Gastrocnemius medialis (tissue), 4 donors: ENCODE results near the gene TMEM131L. TPM values are rescaled to one million over a fixed set of nuclear protein-coding genes. Genes with fewer than 3 reads are reported as not detected.

Experiments
- ATAC-seq, 2 donors: fragments of 150-250 bp; one replicate each; pipeline ENCODE4 v1.9.1; 2016
- DNase-seq, 2 donors: peaks; one replicate each; pipeline ENCODE4 v3.0.0-alpha.2; 2019
- H3K27ac ChIP-seq, 4 donors: fragments of 200-600 bp; sonication (generic); 1 replicate in 1 of 4; 2 replicates in 3 of 4; pipeline ENCODE4 v1.5.1; 2016 to 2018; ENCODE audit warnings: mild to moderate bottlenecking in 2 of 4, moderate library complexity in 1 of 4
- H3K27me3 ChIP-seq, 3 donors: fragments of 200-600 bp; sonication (generic) in 2 of 3; 1 replicate in 1 of 3; 2 replicates in 2 of 3; pipeline versions ENCODE4 v1.5.1 to v1.6.0; 2016 to 2019; ENCODE audit warnings: mild to moderate bottlenecking in 1 of 3, moderate library complexity in 1 of 3
- H3K36me3 ChIP-seq, 2 donors: fragments of 200-600 bp; sonication (generic) in 1 of 2; one replicate each; pipeline ENCODE4 v1.5.1; 2017 to 2018
- H3K4me1 ChIP-seq, 2 donors: fragments of 200-600 bp; sonication (generic) in 1 of 2; one replicate each; pipeline ENCODE4 v1.5.1; 2016 to 2017; ENCODE audit warnings: mild to moderate bottlenecking in 2 of 2
- H3K4me3 ChIP-seq, 4 donors: fragments of 200-600 bp; sonication (generic) in 3 of 4; 1 replicate in 1 of 4; 2 replicates in 3 of 4; pipeline ENCODE4 v1.5.1; 2016 to 2019; ENCODE audit warnings: mild to moderate bottlenecking in 2 of 4
- H3K9me3 ChIP-seq, 3 donors: fragments of 200-600 bp; sonication (generic) in 2 of 3; 1 replicate in 1 of 3; 2 replicates in 2 of 3; pipeline ENCODE4 v1.5.1; 2016 to 2019
- POLR2A ChIP-seq, 2 donors: fragments of 450-650 bp; IDR thresholded peaks; one replicate each; pipeline ENCODE4 v1.6.1; 2017; ENCODE audit warnings: antibody characterized with exemption in 2 of 2, mild to moderate bottlenecking in 2 of 2, moderate library complexity in 2 of 2
- in situ Hi-C, 4 donors: fragments of 200-750 bp; cut with MboI; loops; one replicate each; pipeline versions ENCODE4 v1.15.0 to v1.8.0; 2017; ENCODE audit warnings: low sequenced_read_pairs in 4 of 4
- intact Hi-C: fragments of 100-400 bp; cut with DNase I; formaldehyde crosslinking; loops from one replicate; pipeline ENCODE4 v1.15.1; 2023; ENCODE audit warnings: low total_unique reads
- total RNA-seq, 4 donors: library from RNA; depleted of rRNA; stranded (reverse); fragments of >200 nt; gene quantifications; one replicate each; pipeline versions ENCODE4 v1.1.0 to v1.2.3, GENCODE V29; 2016
- TF ChIP-seq, protein P1 (sequence below), 5 experiments: fragments of 450-650 bp in 3 of 5; fragments of 200-600 bp in 2 of 5; sonication (generic) in 2 of 5; IDR thresholded peaks in 4 of 5; conservative IDR thresholded peaks in 1 of 5; 1 replicate in 4 of 5; 2 replicates in 1 of 5; pipeline ENCODE4 v1.5.1; 2016 to 2019; ENCODE audit warnings: antibody characterized with exemption in 5 of 5, mild to moderate bottlenecking in 3 of 5, moderate library complexity in 3 of 5

The TMEM131L gene
- total RNA-seq, 4 donors from 2014 or later: 4.6 to 21.4 (median 9.5) TPM

DNA sequence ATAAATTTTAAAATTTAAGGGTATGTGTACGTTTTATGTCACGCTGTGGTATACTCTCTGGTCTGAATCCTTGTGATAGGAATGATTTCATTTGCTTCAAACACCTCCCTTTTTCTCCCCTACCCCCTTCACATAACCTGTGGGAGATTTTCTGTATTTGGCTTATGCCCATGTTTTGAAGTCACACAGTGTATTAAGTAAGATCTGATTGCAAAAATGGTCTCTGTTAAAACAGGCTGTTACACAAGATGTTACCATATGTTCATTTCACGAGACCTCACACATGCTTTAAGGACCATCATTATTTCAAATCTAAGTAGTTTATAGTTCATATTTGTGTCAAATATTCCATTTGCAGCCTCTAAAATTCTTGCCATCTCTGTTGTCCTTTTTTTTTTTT is 63.5 kb downstream of the TMEM131L start:
- intact Hi-C loops (loop anchor here (2.0 kb wide), 1 partner anchor 63 kb away; the partner anchor contains the start of gene TMEM131L), in situ Hi-C loops (no loop called here)
- Histone ChIP-seq H3K4me1 (peaks cover 65 to 73% of the 10 kb centered on the region in 2 donors), H3K4me3 (no peak overlapping the region), H3K36me3 (no peaks in the 10 kb centered on the region), H3K27ac (peak overlapping the region; percentile 77 to 83 (median 83)), H3K27me3 (no peaks in the 10 kb centered on the region), H3K9me3 (no peaks in the 10 kb centered on the region)
- no peak for DNase-seq
- TF ChIP-seq, protein P1, sequence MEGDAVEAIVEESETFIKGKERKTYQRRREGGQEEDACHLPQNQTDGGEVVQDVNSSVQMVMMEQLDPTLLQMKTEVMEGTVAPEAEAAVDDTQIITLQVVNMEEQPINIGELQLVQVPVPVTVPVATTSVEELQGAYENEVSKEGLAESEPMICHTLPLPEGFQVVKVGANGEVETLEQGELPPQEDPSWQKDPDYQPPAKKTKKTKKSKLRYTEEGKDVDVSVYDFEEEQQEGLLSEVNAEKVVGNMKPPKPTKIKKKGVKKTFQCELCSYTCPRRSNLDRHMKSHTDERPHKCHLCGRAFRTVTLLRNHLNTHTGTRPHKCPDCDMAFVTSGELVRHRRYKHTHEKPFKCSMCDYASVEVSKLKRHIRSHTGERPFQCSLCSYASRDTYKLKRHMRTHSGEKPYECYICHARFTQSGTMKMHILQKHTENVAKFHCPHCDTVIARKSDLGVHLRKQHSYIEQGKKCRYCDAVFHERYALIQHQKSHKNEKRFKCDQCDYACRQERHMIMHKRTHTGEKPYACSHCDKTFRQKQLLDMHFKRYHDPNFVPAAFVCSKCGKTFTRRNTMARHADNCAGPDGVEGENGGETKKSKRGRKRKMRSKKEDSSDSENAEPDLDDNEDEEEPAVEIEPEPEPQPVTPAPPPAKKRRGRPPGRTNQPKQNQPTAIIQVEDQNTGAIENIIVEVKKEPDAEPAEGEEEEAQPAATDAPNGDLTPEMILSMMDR (IDR thresholded peaks at IDR 0.05 in 4 of 5, conservative IDR thresholded peaks at IDR 0.05 in 1 of 5): no peak
- TF ChIP-seq POLR2A (IDR thresholded peaks at IDR 0.05): no peak
- ATAC-seq: peak; percentile 84 to 89

DNA sequence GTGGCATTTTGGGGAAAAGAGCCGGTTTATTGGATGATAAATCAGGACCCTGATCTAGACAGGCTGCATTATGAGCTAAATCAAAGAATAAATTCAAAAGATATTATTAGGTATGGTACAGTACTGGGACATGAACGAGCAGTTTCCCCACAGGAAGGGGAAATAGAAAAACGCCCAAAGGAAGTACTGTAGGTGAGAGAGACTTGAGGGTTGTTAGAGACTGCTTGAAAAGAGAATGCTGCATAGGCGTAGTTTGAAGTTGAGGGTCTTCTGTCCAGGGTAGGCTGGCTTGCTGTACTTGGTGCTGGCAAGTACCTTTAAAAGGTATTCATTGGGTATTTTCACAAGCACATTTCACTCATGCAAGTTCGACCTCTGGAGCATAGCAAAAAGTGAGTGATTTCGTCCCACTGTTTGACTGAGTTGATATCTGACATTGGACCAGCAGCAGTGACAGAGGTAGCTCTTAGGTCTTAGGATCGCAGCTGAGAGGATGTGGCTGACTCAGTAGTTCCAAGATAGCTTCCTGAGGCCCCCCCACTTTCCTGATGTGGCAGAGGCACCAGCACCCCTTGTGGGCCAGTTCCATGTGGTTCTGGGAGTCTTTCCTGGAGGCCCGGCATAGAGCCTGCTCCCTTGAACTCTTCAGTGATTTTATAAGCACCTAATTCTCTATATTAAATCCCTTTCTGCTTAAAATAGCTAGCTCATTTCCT is 64.3 kb downstream of the TMEM131L start:
- TF ChIP-seq, protein P1 (IDR thresholded peaks at IDR 0.05 in 4 of 5, conservative IDR thresholded peaks at IDR 0.05 in 1 of 5): no peak
- no peak for TF ChIP-seq POLR2A (IDR thresholded peaks at IDR 0.05)
- DNase-seq (no peak), ATAC-seq (peak; percentile 29 to 43)
- H3K4me1 ChIP-seq: peaks cover 66 to 80% of the 10 kb centered on the region in 2 donors
- H3K27me3 ChIP-seq: no peaks in the 10 kb centered on the region
- H3K36me3 ChIP-seq: no peaks in the 10 kb centered on the region
- H3K9me3 ChIP-seq: no peaks in the 10 kb centered on the region
- intact Hi-C loops: no loop called here
- H3K27ac ChIP-seq: peak overlapping the region; percentile 77 to 83 (median 83)
- in situ Hi-C loops: no loop called here
- no peak overlapping the region for H3K4me3 ChIP-seq

DNA sequence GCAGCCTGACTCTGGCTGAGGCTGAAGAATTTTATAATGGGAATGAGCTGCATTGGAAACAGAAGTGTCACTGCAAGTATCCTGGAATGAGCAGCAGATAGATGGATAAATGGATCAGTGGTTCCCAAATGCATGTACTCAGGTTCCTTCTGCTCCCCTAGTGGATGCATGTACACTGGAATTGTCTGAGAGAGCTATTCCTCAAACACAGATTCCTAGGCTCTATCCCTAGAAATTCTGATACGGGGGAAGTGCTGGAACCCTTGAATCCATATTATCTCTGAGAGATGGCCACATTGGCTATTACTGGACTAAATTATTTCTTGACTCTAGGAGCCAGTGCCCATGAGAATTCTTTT is 64.8 kb downstream of the TMEM131L start:
- no peak for TF ChIP-seq POLR2A (IDR thresholded peaks at IDR 0.05)
- TF ChIP-seq, protein P1 (IDR thresholded peaks at IDR 0.05 in 4 of 5, conservative IDR thresholded peaks at IDR 0.05 in 1 of 5): peak in 3 of 5 experiments; percentile 11 to 29 (median 22)
- in situ Hi-C loops: no loop called here
- no peaks in the 10 kb centered on the region for H3K27me3 ChIP-seq
- ATAC-seq (no peak), DNase-seq (no peak)
- intact Hi-C loops: no loop called here
- H3K27ac ChIP-seq: peak overlapping the region; percentile 77 to 83 (median 83)
- H3K4me1 ChIP-seq: peaks cover 71 to 85% of the 10 kb centered on the region in 2 donors
- no peak overlapping the region for H3K4me3 ChIP-seq
- no peaks in the 10 kb centered on the region for H3K36me3 ChIP-seq
- no peaks in the 10 kb centered on the region for H3K9me3 ChIP-seq

DNA sequence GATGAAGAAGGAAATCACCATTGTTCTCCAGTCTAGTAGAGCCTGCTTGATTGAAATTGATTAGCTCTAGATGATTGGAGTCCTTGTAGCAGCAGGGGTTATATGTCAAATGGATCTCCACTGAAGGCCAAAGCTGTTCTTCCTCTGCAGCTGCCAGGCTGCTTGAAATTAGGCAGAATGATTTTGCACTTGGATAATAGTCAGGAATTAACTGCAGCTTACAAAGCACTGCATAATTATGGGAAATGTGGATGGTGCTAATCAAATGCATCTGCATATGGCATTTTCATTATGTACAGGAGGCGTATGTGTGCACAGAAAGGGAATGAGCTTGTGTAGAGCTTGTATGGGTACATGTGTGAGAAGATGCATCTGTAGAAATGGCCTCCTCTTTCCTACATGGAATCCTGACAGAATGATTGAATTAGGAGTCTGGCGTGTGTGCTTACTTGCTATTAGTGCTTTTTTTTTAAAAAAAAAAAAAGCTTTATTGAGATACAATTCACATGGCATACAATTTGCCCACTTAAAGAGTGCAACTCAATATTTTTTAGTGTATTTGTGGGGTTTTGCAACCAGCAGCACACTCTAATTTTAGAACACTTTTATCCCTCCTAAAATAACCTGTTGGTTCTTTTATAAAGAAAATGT is 65.9 kb downstream of the TMEM131L start:
- in situ Hi-C loops (no loop called here), intact Hi-C loops (no loop called here)
- H3K36me3 ChIP-seq: no peaks in the 10 kb centered on the region
- peaks cover 80 to 83% of the 10 kb centered on the region in 2 donors for H3K4me1 ChIP-seq
- ATAC-seq: no peak
- no peaks in the 10 kb centered on the region for H3K9me3 ChIP-seq
- no peak overlapping the region for H3K4me3 ChIP-seq
- TF ChIP-seq, protein P1 (IDR thresholded peaks at IDR 0.05 in 4 of 5, conservative IDR thresholded peaks at IDR 0.05 in 1 of 5): no peak
- no peak for TF ChIP-seq POLR2A (IDR thresholded peaks at IDR 0.05)
- peak overlapping the region; percentile 77 to 83 (median 83) for H3K27ac ChIP-seq
- DNase-seq: no peak
- H3K27me3 ChIP-seq: no peaks in the 10 kb centered on the region
